GM21447 (cell line): ENCODE measurements around the gene GAB2.
"Not testable (repeated sequence)": the region's sequence is repeated elsewhere in the genome, so short reads cannot be mapped to it uniquely, and the experiment has no call there.

Experiments used
- ATAC-seq: cut with Tn5 transposase; IDR thresholded peaks from one replicate; pipeline ENCODE4 v1.9.1; 2021; ENCODE audit not compliant: unreplicated experiment

The GAB2 gene

GRCh38 chr11:78190871-78191538 lies 226.6 kb downstream of the GAB2 start:
- no peak for ATAC-seq

- ATAC-seq, result no peak
Observed at GRCh38 chr11:78190374-78190773, 227.2 kb downstream of the GAB2 start.

- ATAC-seq, result no peak
Observed at GRCh38 chr11:78189851-78190250, 227.8 kb downstream of the GAB2 start.

GRCh38 chr11:78189174-78189724 lies 228.4 kb downstream of the GAB2 start:
- ATAC-seq, result no peak

GRCh38 chr11:78188286-78189173 lies 229.1 kb downstream of the GAB2 start, which contains the start of the genes KCTD21 and USP35:
Gene KCTD21 (minus strand): TSS chr11:78188626. CDS start chr11:78174554, 14,072 bp downstream.
Gene USP35 (plus strand): TSS chr11:78188919. CDS start chr11:78196246, 7,327 bp downstream.
- ATAC-seq, result peak; percentile 90

GRCh38 chr11:78187366-78188285 lies 230.0 kb downstream of the GAB2 start:
- ATAC-seq, result peak; percentile 20

GRCh38 chr11:78181185-78181584 lies 236.4 kb downstream of the GAB2 start:
- ATAC-seq, result no peak

- ATAC-seq, result no peak
Observed at GRCh38 chr11:78180751-78181150, 236.9 kb downstream of the GAB2 start.

- ATAC-seq, result no peak
Observed at GRCh38 chr11:78179459-78180071, 238.1 kb downstream of the GAB2 start.

GRCh38 chr11:78177216-78177615 lies 240.4 kb downstream of the GAB2 start:
- ATAC-seq, result no peak

GRCh38 chr11:78176605-78177141 lies 240.9 kb downstream of the GAB2 start:
- ATAC-seq, result no peak

- ATAC-seq, result not testable (repeated sequence)
Observed at GRCh38 chr11:78175862-78176261, 241.8 kb downstream of the GAB2 start.

GRCh38 chr11:78171951-78172350 lies 245.7 kb downstream of the GAB2 start:
- no peak for ATAC-seq

GRCh38 chr11:78170874-78171549 lies 246.6 kb downstream of the GAB2 start:
- ATAC-seq, result no peak

- no peak for ATAC-seq
Observed at GRCh38 chr11:78170413-78170812, 247.2 kb downstream of the GAB2 start.

GRCh38 chr11:78168539-78169477 lies 248.8 kb downstream of the GAB2 start:
- no peak for ATAC-seq

- ATAC-seq, result no peak
Observed at GRCh38 chr11:78166855-78167469, 250.7 kb downstream of the GAB2 start.
